ENCODE results near the gene ASPHD1. TPM values are rescaled to one million over a fixed set of nuclear protein-coding genes. Genes with fewer than 3 reads are reported as not detected.

The ASPHD1 gene
- total and polyA plus RNA-seq, 2 donors (not counting 1 experiment from before 2014, with no cell fraction given): 0.77 to 5.4 TPM

- H4K20me1 ChIP-seq (ENCODE audit: control insufficient read depth, extremely low read depth, insufficient read depth, low read length): peaks cover 2% of the 10 kb centered on the region
- no peak overlapping the region for H3K4me3 ChIP-seq (replicated peaks in 1 of 4; ENCODE audit: control extremely low read depth in 1 of 4, insufficient read depth in 1 of 4, low read depth in 3 of 4, low read length in 4 of 4)
- no peak overlapping the region for H2AFZ ChIP-seq (ENCODE audit: low read length)
- H3K4me2 ChIP-seq (ENCODE audit: extremely low read depth, insufficient read depth, low read length): no peak overlapping the region
- H3K79me2 ChIP-seq (ENCODE audit: control insufficient read depth, insufficient read depth, low read length): no peaks in the 10 kb centered on the region
- H3K27me3 ChIP-seq (ENCODE audit: control insufficient read depth, insufficient read depth, low read length): no peaks in the 10 kb centered on the region
- no peaks in the 10 kb centered on the region for H3K4me1 ChIP-seq (ENCODE audit: control insufficient read depth, extremely low read depth, insufficient read depth, low read length)
- no peak overlapping the region for H3K27ac ChIP-seq (ENCODE audit: insufficient read depth, low read length)
- DNase-seq (ENCODE audit: low read depth in 2 of 2): no peak
- no peak overlapping the region for H3K9ac ChIP-seq (ENCODE audit: insufficient read depth, low read length)
- no peaks in the 10 kb centered on the region for H3K36me3 ChIP-seq (ENCODE audit: control insufficient read depth, insufficient read depth, low read length)
- TF ChIP-seq EZH2 (IDR thresholded peaks at IDR 0.05; ENCODE audit: low read length, missing control alignments) (no peak), CTCF (conservative IDR thresholded peaks at IDR 0.05 in 1 of 2, IDR thresholded peaks at IDR 0.05 in 1 of 2; ENCODE audit: low read depth in 1 of 2, low read length in 2 of 2) (no peak)
- no peaks in the 10 kb centered on the region for H3K9me3 ChIP-seq (ENCODE audit: control insufficient read depth, insufficient read depth, low read depth, low read length)
Measured at GRCh38 chr16:29891525-29892457, 8.5 kb upstream of the ASPHD1 start.

GRCh38 chr16:29892458-29892813, 7.9 kb upstream of the ASPHD1 start:
- no peak overlapping the region for H3K4me3 ChIP-seq (replicated peaks in 1 of 4; ENCODE audit: control extremely low read depth in 1 of 4, insufficient read depth in 1 of 4, low read depth in 3 of 4, low read length in 4 of 4)
- DNase-seq (ENCODE audit: low read depth in 2 of 2): no peak
- no peaks in the 10 kb centered on the region for H3K27me3 ChIP-seq (ENCODE audit: control insufficient read depth, insufficient read depth, low read length)
- TF ChIP-seq CTCF (conservative IDR thresholded peaks at IDR 0.05 in 1 of 2, IDR thresholded peaks at IDR 0.05 in 1 of 2; ENCODE audit: low read depth in 1 of 2, low read length in 2 of 2) (no peak), EZH2 (IDR thresholded peaks at IDR 0.05; ENCODE audit: low read length, missing control alignments) (no peak)
- no peaks in the 10 kb centered on the region for H3K9me3 ChIP-seq (ENCODE audit: control insufficient read depth, insufficient read depth, low read depth, low read length)
- peaks cover 2% of the 10 kb centered on the region for H4K20me1 ChIP-seq (ENCODE audit: control insufficient read depth, extremely low read depth, insufficient read depth, low read length)
- H2AFZ ChIP-seq (ENCODE audit: low read length): no peak overlapping the region
- H3K9ac ChIP-seq (ENCODE audit: insufficient read depth, low read length): no peak overlapping the region
- H3K79me2 ChIP-seq (ENCODE audit: control insufficient read depth, insufficient read depth, low read length): no peaks in the 10 kb centered on the region
- H3K27ac ChIP-seq (ENCODE audit: insufficient read depth, low read length): no peak overlapping the region
- no peaks in the 10 kb centered on the region for H3K4me1 ChIP-seq (ENCODE audit: control insufficient read depth, extremely low read depth, insufficient read depth, low read length)
- no peak overlapping the region for H3K4me2 ChIP-seq (ENCODE audit: extremely low read depth, insufficient read depth, low read length)
- H3K36me3 ChIP-seq (ENCODE audit: control insufficient read depth, insufficient read depth, low read length): no peaks in the 10 kb centered on the region

GRCh38 chr16:29893553-29893952, 6.7 kb upstream of the ASPHD1 start:
- no peak overlapping the region for H3K4me2 ChIP-seq (ENCODE audit: extremely low read depth, insufficient read depth, low read length)
- H3K27ac ChIP-seq (ENCODE audit: insufficient read depth, low read length): no peak overlapping the region
- H2AFZ ChIP-seq (ENCODE audit: low read length): no peak overlapping the region
- TF ChIP-seq CTCF (conservative IDR thresholded peaks at IDR 0.05 in 1 of 2, IDR thresholded peaks at IDR 0.05 in 1 of 2; ENCODE audit: low read depth in 1 of 2, low read length in 2 of 2) (no peak), EZH2 (IDR thresholded peaks at IDR 0.05; ENCODE audit: low read length, missing control alignments) (no peak)
- H3K4me1 ChIP-seq (ENCODE audit: control insufficient read depth, extremely low read depth, insufficient read depth, low read length): no peaks in the 10 kb centered on the region
- no peaks in the 10 kb centered on the region for H3K79me2 ChIP-seq (ENCODE audit: control insufficient read depth, insufficient read depth, low read length)
- H4K20me1 ChIP-seq (ENCODE audit: control insufficient read depth, extremely low read depth, insufficient read depth, low read length): peaks cover 2% of the 10 kb centered on the region
- H3K27me3 ChIP-seq (ENCODE audit: control insufficient read depth, insufficient read depth, low read length): peaks cover 9% of the 10 kb centered on the region
- no peaks in the 10 kb centered on the region for H3K36me3 ChIP-seq (ENCODE audit: control insufficient read depth, insufficient read depth, low read length)
- DNase-seq (ENCODE audit: low read depth in 2 of 2): no peak
- H3K9ac ChIP-seq (ENCODE audit: insufficient read depth, low read length): no peak overlapping the region
- H3K9me3 ChIP-seq (ENCODE audit: control insufficient read depth, insufficient read depth, low read depth, low read length): no peaks in the 10 kb centered on the region
- H3K4me3 ChIP-seq (replicated peaks in 1 of 4; ENCODE audit: control extremely low read depth in 1 of 4, insufficient read depth in 1 of 4, low read depth in 3 of 4, low read length in 4 of 4): no peak overlapping the region
